Urinary bladder (tissue), 4 donors: Measurements from ENCODE around the gene BAIAP2L2. TPM values are rescaled to one million over a fixed set of nuclear protein-coding genes. Genes with fewer than 3 reads are reported as not detected.

Source experiments
- DNase-seq: peaks from one replicate; pipeline ENCODE4 v3.0.0-alpha.2; 2015; ENCODE audit errors: extremely low spot score
- H3K27ac ChIP-seq: one replicate; pipeline ENCODE4 v1.5.1; 2013; ENCODE audit warnings: low read depth, mild to moderate bottlenecking, moderate library complexity
- H3K36me3 ChIP-seq: one replicate; pipeline ENCODE4 v1.6.1; 2013; ENCODE audit warnings: mild to moderate bottlenecking, moderate library complexity; ENCODE audit not compliant: insufficient read depth
- H3K4me1 ChIP-seq: one replicate; pipeline ENCODE4 v1.6.1; 2013; ENCODE audit warnings: mild to moderate bottlenecking, moderate library complexity; ENCODE audit not compliant: insufficient read depth
- H3K4me3 ChIP-seq: one replicate; pipeline ENCODE4 v1.5.1; 2013; ENCODE audit warnings: low read depth, low read length
- WGBS: extraction: QIAGEN DNeasy Blood & Tissue Kit; methylation state at CpG from one replicate; pipeline ENCODE4 v1.1.7; 2013; 5-methylcytosine and 5-hydroxymethylcytosine counted together
- polyA plus RNA-seq: library from polyadenylated mRNA; stranded (reverse); fragments of 200-250 nt; gene quantifications from one replicate; pipeline ENCODE4 v1.2.3, GENCODE V29; 2013
- total RNA-seq: library from RNA; depleted of rRNA; stranded (reverse); fragments of >200 nt; gene quantifications from one replicate; pipeline ENCODE4 v1.2.3, GENCODE V29; 2014
- donor health status: healthy with polysubstance abuse.
- donor health status: healthy.

The BAIAP2L2 gene
- total and polyA plus RNA-seq, 2 donors, result 0.42 TPM; not detected in 1

GRCh38 chr22:38108561-38109319 lies 1.7 kb downstream of the BAIAP2L2 start:
- 93% methylated on average over 15 of the region's 15 CpGs for WGBS
- Histone ChIP-seq H3K27ac (no peak overlapping the region), H3K4me1 (no peaks in the 10 kb centered on the region), H3K4me3 (no peak overlapping the region), H3K36me3 (no peaks in the 10 kb centered on the region)
- no peak for DNase-seq

DNA sequence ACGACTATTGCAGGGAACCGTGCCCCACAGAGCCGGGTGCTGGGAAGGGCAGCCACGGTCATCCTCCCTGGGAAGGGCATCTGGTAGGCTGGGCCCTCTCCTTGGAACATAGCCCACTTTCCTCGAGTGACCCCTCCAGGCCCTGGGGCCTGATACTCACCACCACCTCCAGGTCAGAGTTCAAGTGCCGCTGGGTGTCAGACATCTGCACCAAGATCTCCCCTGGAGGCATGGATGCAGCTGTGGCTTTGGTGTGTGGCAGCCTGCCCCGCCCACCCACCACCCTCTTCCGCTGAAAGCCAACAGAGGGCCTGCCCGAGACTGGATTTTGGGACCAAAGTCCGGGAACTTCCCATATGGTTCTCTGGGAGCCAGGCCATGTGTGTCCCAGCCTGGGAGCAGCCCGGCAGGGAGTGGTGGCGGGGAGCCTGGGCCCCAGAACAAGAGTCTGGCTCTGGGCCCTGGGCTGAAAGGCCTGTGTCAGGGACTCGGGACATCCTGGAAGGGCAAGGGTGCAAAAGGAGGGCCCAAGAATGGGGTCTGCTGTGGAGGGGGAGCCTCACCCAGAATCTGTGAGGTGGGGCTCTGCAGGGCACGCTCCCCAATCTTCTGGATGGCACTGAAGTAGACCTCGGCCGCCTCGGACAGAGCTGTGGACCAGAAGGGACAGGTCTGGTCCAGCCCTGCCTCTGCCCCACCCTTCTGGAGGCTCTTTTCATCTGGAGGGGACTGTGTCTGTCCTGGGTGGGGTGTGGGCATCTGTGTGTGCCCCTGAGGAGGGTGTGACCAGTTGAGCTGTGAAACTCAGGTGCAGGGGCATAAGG lies 2.6 kb downstream of the BAIAP2L2 start:
- no peak for DNase-seq
- Histone ChIP-seq H3K27ac (no peak overlapping the region), H3K4me3 (no peak overlapping the region), H3K4me1 (no peaks in the 10 kb centered on the region), H3K36me3 (no peaks in the 10 kb centered on the region)
- WGBS, result 73% methylated on average over 17 of the region's 17 CpGs

GRCh38 chr22:38106814-38107578 lies 3.5 kb downstream of the BAIAP2L2 start:
- no peak overlapping the region for H3K4me3 ChIP-seq
- no peaks in the 10 kb centered on the region for H3K4me1 ChIP-seq
- DNase-seq, result no peak
- WGBS, result 79% methylated on average over 17 of the region's 17 CpGs
- H3K27ac ChIP-seq, result no peak overlapping the region
- H3K36me3 ChIP-seq, result no peaks in the 10 kb centered on the region

DNA sequence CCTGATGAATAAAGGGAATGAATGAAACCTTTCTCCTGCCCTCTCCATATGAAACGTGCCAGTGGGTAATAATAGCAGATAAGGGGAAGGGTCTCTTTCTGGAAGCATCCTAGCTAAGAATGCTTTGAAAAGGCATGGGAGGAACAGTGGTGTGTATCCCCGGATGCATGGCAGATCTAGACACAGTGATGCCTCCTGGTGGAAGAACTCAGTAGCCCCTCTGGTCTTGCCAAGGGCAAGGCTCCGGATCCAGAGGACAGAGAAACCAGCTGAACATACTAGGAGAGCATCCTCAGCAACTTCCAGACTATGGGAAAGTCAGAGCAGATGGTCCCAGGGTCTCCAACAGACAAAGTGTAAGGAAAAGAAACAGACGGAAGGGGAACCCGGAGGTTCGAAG lies 6.4 kb downstream of the BAIAP2L2 start:
- DNase-seq, result no peak
- Histone ChIP-seq H3K4me1 (no peaks in the 10 kb centered on the region), H3K4me3 (no peak overlapping the region), H3K36me3 (no peaks in the 10 kb centered on the region), H3K27ac (no peak overlapping the region)
- WGBS, result 71% methylated on average over 6 of the region's 6 CpGs

DNA sequence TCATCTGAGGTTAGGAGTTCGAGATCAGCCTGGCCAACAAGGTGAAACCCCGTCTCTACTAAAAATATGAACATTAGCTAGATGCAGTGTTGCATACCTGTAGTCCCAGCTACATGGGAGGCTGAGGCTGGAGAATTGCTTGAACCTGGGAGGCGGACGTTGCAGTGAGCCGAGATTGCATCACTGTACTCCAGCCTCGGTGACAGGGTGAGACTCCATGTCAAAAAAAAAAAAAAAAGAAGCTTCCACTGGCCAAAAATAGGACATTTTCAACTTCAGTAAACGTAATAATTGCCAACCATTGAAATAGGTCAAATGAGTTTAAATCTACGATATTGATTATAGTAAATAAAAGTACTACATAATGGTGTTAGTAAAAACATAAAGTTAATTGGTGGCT lies 6.8 kb downstream of the BAIAP2L2 start:
- WGBS, result 75% methylated on average over 8 of the region's 8 CpGs

GRCh38 chr22:38098410-38099249 lies 11.9 kb downstream of the BAIAP2L2 start:
- Histone ChIP-seq H3K4me1 (no peaks in the 10 kb centered on the region), H3K27ac (no peak overlapping the region), H3K4me3 (no peak overlapping the region), H3K36me3 (no peaks in the 10 kb centered on the region)
- no peak for DNase-seq
- 56% methylated on average over 9 of the region's 9 CpGs for WGBS

More for the DNA sequence above, 6.8 kb downstream of the BAIAP2L2 start:
- Histone ChIP-seq H3K4me1 (no peaks in the 10 kb centered on the region), H3K4me3 (no peak overlapping the region), H3K36me3 (no peaks in the 10 kb centered on the region), H3K27ac (no peak overlapping the region)
- no peak for DNase-seq

- Histone ChIP-seq H3K27ac (no peak overlapping the region), H3K4me1 (no peaks in the 10 kb centered on the region), H3K4me3 (no peak overlapping the region), H3K36me3 (no peaks in the 10 kb centered on the region)
- WGBS, result 37% methylated on average over 32 of the region's 32 CpGs
- DNase-seq, result no peak
Measured at GRCh38 chr22:38097557-38098409, 12.7 kb downstream of the BAIAP2L2 start.

- no peaks in the 10 kb centered on the region for H3K4me1 ChIP-seq
- DNase-seq, result no peak
- 77% methylated on average over 15 of the region's 15 CpGs for WGBS
- H3K4me3 ChIP-seq, result no peak overlapping the region
- H3K27ac ChIP-seq, result no peak overlapping the region
- no peaks in the 10 kb centered on the region for H3K36me3 ChIP-seq
Measured at GRCh38 chr22:38097058-38097457, 13.4 kb downstream of the BAIAP2L2 start.

DNA sequence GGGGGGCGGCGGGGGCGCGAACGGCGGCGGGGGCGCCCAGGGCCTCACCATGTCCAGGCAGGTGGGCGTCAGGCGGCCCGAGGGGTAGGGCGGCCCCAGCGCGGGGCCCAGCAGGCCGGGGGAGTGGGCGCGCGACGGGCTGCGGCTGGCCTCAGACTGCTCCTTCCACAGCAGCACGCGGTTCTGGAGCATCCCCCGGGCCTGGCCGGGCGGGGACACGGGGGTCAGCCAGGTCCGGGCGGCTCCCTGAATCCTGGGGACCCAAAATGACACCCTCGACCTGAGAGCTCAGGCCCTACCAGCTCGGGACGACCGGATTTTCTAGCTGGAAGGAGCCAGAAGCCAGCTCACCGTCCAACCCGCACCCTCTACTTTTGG lies 21.0 kb downstream of the BAIAP2L2 start:
- Histone ChIP-seq H3K27ac (no peak overlapping the region), H3K36me3 (no peaks in the 10 kb centered on the region), H3K4me3 (peak overlapping the region; percentile 20), H3K4me1 (peaks cover 3% of the 10 kb centered on the region)
- 24% methylated on average over 34 of the region's 34 CpGs for whole genome bisulfite sequencing
- no peak for DNase-seq

DNA sequence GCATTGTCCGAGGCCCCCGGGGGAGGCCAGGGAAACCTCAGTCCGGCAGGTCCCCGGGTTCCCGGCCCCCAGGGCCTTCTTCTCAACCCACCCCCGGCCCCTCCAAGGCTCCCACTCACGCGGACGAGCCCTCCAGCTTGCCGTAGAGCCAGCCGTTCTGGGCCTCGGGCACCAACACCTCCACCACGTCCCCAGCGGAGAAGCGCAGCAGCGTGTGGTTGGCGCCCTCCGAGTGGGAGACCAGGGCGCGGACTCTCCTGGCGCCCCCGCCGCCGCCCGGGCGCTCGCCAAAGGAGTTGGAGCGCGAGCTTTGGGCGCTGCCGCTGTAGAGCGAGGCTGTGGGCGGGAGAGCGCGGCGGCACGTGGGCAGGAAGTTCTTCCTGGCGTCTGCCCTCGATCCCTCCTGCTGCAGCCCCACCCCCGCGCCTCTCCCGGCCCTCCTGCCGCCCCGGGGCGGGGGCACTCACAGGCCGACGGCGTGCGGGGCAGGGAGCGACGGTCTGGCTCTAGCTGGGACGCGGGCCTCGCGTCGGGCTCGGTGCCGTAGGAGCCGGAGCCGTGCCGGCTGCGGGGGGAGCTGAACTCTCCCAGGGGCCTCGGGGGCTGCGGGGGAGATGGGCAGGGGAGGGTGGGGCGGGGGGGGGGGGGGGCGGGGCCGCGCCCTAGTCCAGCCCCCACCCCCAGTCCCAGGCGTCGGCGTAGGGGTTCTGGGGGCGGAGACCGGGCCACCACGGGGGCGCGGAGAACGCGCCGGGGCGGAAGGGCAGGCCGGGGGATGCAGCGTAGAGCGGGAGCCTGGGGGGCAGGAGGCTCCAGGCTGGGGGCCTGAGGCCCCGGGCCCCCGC lies 21.6 kb downstream of the BAIAP2L2 start:
- Histone ChIP-seq H3K4me3 (peak overlapping the region; percentile 20), H3K27ac (no peak overlapping the region), H3K4me1 (peaks cover 3% of the 10 kb centered on the region), H3K36me3 (no peaks in the 10 kb centered on the region)
- DNase-seq, result no peak
- WGBS, result 17% methylated on average over 84 of the region's 85 CpGs

DNA sequence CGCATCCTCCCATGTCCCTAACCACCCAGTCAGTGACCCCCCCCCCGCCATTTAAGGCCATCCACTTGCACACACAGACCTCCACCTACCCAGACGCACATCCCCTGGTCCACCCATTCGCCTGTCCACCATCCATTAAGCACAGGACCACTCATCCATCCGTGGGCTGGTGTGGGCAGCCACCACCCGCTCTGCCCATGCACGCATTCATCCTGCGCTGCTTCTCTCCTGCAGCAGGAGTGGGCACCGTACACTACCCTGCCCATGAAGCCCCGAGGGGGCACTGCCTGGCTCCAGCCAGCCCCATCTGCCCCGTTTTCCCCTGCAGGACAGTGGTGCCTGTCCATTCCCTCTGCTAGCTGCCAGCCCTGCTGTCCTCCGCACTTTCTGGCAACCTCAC lies 22.6 kb downstream of the BAIAP2L2 start:
- Histone ChIP-seq H3K4me1 (peaks cover 3% of the 10 kb centered on the region), H3K27ac (no peak overlapping the region), H3K36me3 (no peaks in the 10 kb centered on the region), H3K4me3 (no peak overlapping the region)
- no peak for DNase-seq
- WGBS, result 92% methylated on average over 12 of the region's 12 CpGs

- Histone ChIP-seq H3K27ac (no peak overlapping the region), H3K4me1 (peaks cover 3% of the 10 kb centered on the region), H3K4me3 (no peak overlapping the region), H3K36me3 (no peaks in the 10 kb centered on the region)
- 91% methylated on average over 13 of the region's 13 CpGs for WGBS
- DNase-seq, result no peak
Measured at GRCh38 chr22:38086942-38087341, 23.5 kb downstream of the BAIAP2L2 start.
